ENCODE measurements around the gene DSCAML1.

The DSCAML1 gene, protein sequence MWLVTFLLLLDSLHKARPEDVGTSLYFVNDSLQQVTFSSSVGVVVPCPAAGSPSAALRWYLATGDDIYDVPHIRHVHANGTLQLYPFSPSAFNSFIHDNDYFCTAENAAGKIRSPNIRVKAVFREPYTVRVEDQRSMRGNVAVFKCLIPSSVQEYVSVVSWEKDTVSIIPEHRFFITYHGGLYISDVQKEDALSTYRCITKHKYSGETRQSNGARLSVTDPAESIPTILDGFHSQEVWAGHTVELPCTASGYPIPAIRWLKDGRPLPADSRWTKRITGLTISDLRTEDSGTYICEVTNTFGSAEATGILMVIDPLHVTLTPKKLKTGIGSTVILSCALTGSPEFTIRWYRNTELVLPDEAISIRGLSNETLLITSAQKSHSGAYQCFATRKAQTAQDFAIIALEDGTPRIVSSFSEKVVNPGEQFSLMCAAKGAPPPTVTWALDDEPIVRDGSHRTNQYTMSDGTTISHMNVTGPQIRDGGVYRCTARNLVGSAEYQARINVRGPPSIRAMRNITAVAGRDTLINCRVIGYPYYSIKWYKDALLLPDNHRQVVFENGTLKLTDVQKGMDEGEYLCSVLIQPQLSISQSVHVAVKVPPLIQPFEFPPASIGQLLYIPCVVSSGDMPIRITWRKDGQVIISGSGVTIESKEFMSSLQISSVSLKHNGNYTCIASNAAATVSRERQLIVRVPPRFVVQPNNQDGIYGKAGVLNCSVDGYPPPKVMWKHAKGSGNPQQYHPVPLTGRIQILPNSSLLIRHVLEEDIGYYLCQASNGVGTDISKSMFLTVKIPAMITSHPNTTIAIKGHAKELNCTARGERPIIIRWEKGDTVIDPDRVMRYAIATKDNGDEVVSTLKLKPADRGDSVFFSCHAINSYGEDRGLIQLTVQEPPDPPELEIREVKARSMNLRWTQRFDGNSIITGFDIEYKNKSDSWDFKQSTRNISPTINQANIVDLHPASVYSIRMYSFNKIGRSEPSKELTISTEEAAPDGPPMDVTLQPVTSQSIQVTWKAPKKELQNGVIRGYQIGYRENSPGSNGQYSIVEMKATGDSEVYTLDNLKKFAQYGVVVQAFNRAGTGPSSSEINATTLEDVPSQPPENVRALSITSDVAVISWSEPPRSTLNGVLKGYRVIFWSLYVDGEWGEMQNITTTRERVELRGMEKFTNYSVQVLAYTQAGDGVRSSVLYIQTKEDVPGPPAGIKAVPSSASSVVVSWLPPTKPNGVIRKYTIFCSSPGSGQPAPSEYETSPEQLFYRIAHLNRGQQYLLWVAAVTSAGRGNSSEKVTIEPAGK (N-terminal part only)

GRCh38 chr11:117796872-117797529 is at the start of gene DSCAML1:
Gene DSCAML1 (minus strand): TSS chr11:117797216. CDS start chr11:117797079, 137 bp downstream.
- DNase-seq (ENCODE audit: low spot score) = no peak

GRCh38 chr11:117843666-117844484 is 46.9 kb upstream of the DSCAML1 start:
- peak; percentile 69 for DNase-seq (ENCODE audit: low spot score)

GRCh38 chr11:117842131-117842941 is 45.3 kb upstream of the DSCAML1 start:
- DNase-seq (ENCODE audit: low spot score) = no peak

- DNase-seq (ENCODE audit: low spot score) = no peak
Measured at GRCh38 chr11:117841551-117842031, 44.6 kb upstream of the DSCAML1 start.

GRCh38 chr11:117840881-117841550 is 44.0 kb upstream of the DSCAML1 start:
- DNase-seq (ENCODE audit: low spot score) = no peak

- no peak for DNase-seq (ENCODE audit: low spot score)
Measured at GRCh38 chr11:117839936-117840813, 43.2 kb upstream of the DSCAML1 start.

- no peak for DNase-seq (ENCODE audit: low spot score)
Measured at GRCh38 chr11:117839380-117839881, 42.4 kb upstream of the DSCAML1 start.

GRCh38 chr11:117838901-117839300 is 41.9 kb upstream of the DSCAML1 start:
- no peak for DNase-seq (ENCODE audit: low spot score)

DNA sequence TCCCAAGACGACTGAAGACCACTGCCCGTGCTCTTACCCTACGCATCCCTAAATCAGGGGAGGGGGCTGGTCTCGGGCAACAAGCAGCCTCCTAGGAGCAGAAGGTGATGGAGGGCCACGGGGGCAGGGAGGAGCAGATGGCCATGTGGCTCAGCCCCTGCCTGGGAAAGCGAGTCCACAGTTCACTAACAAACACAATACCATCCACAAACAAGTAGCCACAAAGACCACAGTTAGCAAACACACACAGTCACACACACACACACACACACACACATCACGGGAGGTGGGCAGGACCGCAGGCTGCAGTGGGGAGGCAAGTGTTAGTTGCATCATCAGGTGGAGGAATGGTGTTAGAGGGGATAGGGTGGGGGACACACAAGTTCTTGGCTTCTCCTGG is 40.8 kb upstream of the DSCAML1 start:
- DNase-seq (ENCODE audit: low spot score) = no peak

DNA sequence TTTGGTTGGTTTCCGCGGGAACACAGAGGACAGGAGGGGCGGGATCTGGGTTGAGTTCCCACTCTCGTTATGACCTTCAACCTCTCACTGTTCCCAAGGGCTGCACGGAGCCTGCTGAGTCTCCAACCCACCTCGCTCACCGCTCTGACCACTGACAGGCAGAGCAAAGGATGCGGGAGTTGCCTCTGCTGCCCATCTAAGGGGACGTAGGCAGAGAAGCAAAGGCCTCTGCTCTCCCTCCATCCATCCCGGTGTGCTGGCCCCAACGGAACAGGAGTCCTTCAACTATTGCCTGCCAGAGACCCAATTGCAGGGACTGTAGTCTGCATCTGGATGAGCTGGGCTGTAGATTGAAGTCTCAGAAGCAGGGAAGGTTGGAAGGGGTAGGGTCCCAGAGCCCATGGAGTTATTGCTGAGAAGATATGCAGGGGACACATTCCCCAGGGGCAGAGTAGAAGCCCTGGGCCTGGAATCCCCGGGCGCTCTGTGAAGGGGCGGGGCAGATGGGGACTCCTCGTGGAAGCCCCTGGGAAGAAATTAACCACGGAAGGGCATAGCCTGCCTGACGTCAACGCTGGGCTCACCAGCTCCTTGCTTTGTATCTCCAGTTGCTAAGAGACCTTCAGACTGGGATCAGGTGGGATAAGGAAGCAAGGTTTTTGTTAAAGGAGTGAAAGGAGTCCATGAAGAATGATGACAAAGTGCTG is 40.2 kb upstream of the DSCAML1 start:
- no peak for DNase-seq (ENCODE audit: low spot score)

GRCh38 chr11:117836077-117836960 is 39.3 kb upstream of the DSCAML1 start:
- no peak for DNase-seq (ENCODE audit: low spot score)

DNA sequence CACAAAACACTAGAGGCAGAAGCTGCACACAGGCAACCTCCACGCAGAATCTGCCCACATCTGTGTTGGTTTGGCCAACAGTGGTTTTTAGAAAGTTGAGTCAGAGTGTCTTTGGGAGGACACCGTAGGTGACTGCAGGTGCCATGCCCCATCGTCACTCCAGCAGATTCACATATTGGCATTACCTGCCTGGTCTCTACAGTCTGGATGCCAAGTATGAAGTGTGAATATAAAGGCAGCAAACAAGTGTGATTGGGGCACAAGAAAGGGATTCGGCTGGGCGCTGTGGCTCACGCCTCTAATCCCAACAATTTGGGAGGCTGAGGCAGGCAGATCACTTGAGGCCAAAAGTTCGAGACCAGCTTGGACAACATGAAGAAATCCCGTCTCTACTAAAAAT is 38.6 kb upstream of the DSCAML1 start:
- DNase-seq (ENCODE audit: low spot score) = no peak

DNA sequence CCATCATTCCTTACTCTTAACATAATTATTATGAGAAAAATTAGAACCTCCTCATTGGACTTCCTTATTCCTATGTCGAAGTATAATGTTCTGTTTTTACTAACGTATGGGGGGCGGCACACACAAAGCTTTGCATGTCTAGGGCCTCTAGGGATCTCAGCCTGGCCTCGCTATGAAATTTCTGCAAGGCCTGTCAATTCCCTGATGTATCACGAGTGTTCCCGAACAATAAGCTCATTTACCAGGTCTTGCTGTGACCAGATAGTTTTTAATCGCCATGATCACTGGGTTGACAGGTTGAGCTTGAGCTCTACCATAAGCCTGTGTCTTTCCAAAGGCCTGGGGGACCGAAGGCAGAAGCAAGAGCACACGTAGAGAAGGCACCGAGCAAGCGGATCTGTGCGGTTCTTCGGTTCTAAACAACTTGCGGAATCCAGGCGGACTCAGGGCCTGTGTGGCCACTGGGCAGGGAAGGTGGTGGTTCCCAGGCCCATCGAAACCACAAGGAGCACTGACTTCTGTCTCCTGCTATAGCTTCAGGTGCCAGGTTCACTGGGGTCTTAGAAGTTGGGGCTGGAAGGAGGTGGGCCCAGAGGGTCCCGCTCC is 37.9 kb upstream of the DSCAML1 start:
- no peak for DNase-seq (ENCODE audit: low spot score)

- no peak for DNase-seq (ENCODE audit: low spot score)
Measured at GRCh38 chr11:117834068-117834810, 37.2 kb upstream of the DSCAML1 start.

GRCh38 chr11:117833401-117833891 is 36.4 kb upstream of the DSCAML1 start:
- DNase-seq (ENCODE audit: low spot score) = no peak

All from RKO (cell line).